Neural cell (in vitro differentiated cells): ENCODE measurements around the gene TMEFF2.

Source experiments
- EZH2 ChIP-seq: fragments of 200-600, 300-800 bp; shearing (Covaris generic), sonication (generic); IDR thresholded peaks from 2 replicates; pipeline ENCODE4 v1.6.1; 2014; ENCODE audit warnings: antibody characterized with exemption, low read length, borderline replicate concordance, mild to moderate bottlenecking; ENCODE audit not compliant: insufficient read depth, poor library complexity, severe bottlenecking
- POLR2AphosphoS5 ChIP-seq: IDR thresholded peaks from 2 replicates; pipeline ENCODE4 v1.6.1; 2012
- TAF1 ChIP-seq: IDR thresholded peaks from 2 replicates; pipeline ENCODE4 v1.6.1; 2012; ENCODE audit warnings: low read depth
- TF ChIP-seq, protein P1 (sequence below): fragments of 450-650 bp; IDR thresholded peaks from 2 replicates; pipeline ENCODE4 v1.5.1; 2014; ENCODE audit warnings: antibody characterized with exemption, mild to moderate bottlenecking, moderate library complexity; ENCODE audit not compliant: poor library complexity, severe bottlenecking
- TF ChIP-seq, protein P2 (sequence below): IDR thresholded peaks from 2 replicates; pipeline ENCODE4 v1.6.1; 2012; ENCODE audit warnings: borderline replicate concordance

DNA sequence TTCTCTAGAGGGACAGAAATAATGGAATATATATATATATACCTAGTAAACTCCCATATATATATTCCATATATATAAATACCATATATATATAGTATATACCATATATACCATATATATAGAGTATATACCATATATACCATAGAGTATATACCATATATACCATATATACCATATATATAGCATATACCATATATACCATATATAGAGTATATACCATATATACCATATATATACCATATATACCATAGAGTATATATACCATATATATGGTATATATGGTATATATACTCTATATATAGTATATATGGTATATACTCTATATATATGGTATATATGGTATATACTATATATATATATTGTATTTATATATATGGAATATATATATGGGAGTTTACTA is 285.9 kb downstream of the TMEFF2 start:
- no peak for TF ChIP-seq TAF1
- TF ChIP-seq, protein P1, sequence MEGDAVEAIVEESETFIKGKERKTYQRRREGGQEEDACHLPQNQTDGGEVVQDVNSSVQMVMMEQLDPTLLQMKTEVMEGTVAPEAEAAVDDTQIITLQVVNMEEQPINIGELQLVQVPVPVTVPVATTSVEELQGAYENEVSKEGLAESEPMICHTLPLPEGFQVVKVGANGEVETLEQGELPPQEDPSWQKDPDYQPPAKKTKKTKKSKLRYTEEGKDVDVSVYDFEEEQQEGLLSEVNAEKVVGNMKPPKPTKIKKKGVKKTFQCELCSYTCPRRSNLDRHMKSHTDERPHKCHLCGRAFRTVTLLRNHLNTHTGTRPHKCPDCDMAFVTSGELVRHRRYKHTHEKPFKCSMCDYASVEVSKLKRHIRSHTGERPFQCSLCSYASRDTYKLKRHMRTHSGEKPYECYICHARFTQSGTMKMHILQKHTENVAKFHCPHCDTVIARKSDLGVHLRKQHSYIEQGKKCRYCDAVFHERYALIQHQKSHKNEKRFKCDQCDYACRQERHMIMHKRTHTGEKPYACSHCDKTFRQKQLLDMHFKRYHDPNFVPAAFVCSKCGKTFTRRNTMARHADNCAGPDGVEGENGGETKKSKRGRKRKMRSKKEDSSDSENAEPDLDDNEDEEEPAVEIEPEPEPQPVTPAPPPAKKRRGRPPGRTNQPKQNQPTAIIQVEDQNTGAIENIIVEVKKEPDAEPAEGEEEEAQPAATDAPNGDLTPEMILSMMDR, result no peak
- no peak for TF ChIP-seq EZH2
- TF ChIP-seq, protein P2, sequence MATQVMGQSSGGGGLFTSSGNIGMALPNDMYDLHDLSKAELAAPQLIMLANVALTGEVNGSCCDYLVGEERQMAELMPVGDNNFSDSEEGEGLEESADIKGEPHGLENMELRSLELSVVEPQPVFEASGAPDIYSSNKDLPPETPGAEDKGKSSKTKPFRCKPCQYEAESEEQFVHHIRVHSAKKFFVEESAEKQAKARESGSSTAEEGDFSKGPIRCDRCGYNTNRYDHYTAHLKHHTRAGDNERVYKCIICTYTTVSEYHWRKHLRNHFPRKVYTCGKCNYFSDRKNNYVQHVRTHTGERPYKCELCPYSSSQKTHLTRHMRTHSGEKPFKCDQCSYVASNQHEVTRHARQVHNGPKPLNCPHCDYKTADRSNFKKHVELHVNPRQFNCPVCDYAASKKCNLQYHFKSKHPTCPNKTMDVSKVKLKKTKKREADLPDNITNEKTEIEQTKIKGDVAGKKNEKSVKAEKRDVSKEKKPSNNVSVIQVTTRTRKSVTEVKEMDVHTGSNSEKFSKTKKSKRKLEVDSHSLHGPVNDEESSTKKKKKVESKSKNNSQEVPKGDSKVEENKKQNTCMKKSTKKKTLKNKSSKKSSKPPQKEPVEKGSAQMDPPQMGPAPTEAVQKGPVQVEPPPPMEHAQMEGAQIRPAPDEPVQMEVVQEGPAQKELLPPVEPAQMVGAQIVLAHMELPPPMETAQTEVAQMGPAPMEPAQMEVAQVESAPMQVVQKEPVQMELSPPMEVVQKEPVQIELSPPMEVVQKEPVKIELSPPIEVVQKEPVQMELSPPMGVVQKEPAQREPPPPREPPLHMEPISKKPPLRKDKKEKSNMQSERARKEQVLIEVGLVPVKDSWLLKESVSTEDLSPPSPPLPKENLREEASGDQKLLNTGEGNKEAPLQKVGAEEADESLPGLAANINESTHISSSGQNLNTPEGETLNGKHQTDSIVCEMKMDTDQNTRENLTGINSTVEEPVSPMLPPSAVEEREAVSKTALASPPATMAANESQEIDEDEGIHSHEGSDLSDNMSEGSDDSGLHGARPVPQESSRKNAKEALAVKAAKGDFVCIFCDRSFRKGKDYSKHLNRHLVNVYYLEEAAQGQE, result no peak
- TF ChIP-seq POLR2AphosphoS5, result no peak
